Cardiac septum (tissue), 1 donor: Measurements from ENCODE around the gene NRG2. TPM values are rescaled to one million over a fixed set of nuclear protein-coding genes. Genes with fewer than 3 reads are reported as not detected.

ENCODE experiments used
- DNase-seq: peaks from one replicate; pipeline ENCODE4 v3.0.0-alpha.2; 2020; ENCODE audit warnings: low spot score
- intact Hi-C: fragments of 100-400 bp; cut with DNase I; formaldehyde crosslinking; loops from one replicate; pipeline ENCODE4 v1.14.0; 2022
- total RNA-seq: library from RNA; stranded (reverse); fragmentation: NEBNext Ultra II Directional; extraction: Animal tissue kit (Norgen Biotek cat#: 25700); gene quantifications from one replicate; pipeline ENCODE4 v1.2.1, GENCODE V29; 2021
- donor health status: DM: no; HTN: no; CAD: no.

Gene NRG2
- total RNA-seq, 1 donor from 2014 or later, result 5.1 TPM

DNA sequence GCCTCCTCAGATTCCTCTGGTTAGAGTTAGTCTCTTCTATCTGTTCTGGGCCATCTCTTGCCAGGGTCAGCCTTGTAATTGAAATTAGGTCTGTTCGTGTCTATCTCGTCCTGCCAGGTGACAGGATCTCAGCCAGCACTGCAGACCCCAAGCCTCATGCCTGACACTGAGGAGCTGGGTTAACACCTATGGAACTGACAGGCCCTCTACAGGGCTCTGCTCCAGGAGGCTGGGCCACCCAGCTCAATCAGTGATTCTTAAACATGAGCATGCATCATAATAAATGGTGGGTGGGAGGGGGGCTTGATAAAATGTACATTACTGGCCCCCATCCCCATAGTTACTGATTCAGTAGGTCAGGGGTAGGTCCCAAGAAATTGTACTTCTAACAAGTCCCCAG, 144.1 kb downstream of the NRG2 start:
- no peak for DNase-seq
- intact Hi-C loops, result loop anchor here (5.0 kb wide), 1 partner anchor 53 kb away; no protein-coding TSS in a partner anchor

DNA sequence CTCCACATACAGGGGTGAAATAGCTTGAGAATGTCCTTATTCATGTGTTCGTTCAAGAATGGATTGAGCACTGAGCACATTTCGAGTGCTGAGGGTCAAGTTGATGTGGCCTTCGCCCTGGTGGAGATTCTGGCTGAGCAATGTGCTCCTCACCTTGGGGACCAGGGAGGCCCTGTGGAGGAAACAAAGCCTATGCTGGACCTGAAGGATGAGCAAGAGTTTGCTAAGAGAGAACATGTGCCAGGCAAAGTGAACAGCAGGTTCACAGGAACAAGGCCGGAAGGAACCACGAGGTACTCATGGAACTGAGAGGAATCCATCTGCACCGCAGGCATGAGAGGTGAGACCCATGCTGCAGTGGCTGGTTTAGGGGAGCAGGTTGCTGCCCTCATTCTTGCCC, 145.1 kb downstream of the NRG2 start:
- peak; percentile 67 for DNase-seq
- intact Hi-C loops, result loop anchor here (5.0 kb wide), 1 partner anchor 54 kb away; no protein-coding TSS in a partner anchor

DNA sequence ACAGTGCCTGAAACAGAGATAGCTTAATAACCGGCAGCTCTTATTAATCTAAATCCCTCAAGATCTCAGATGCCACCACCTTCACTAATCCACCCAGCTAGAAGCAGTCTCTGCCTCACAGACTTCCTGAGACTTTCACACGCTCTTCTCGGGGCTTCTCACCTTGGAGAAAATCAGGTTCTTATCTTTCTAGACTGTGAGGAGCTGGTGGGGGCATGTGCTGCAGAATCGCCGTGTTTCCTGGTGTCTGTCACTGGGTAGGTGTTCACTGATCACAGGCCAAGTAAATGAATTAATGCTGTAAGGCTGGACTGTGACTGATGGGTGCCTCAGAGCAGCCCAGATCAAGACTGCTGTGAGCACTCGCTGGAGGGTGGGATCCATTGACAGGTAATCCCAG, 145.8 kb downstream of the NRG2 start:
- DNase-seq, result no peak
- intact Hi-C loops, result loop anchor here (5.0 kb wide), 1 partner anchor 55 kb away; no protein-coding TSS in a partner anchor

DNA sequence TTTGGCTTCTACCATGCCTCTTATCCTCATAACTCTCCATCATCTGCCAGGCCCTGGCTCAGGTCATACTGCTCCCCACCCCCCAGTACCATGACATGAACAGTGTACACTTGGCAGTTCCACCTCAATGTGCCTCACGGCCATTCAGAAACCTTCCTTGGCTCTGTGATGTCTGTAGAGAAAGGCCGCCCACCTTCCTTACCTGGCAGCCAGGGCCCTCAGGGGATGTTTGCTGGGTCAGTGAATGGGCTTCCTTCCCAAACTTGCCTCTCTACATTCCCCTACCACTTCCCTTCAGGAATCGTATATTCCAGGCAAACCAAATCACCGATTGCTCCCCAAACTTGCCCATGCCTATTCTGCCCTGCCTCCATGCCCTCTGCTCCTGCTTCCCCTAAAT, 146.4 kb downstream of the NRG2 start:
- intact Hi-C loops, result loop anchor here (5.0 kb wide), 1 partner anchor 56 kb away; no protein-coding TSS in a partner anchor
- DNase-seq, result no peak

DNA sequence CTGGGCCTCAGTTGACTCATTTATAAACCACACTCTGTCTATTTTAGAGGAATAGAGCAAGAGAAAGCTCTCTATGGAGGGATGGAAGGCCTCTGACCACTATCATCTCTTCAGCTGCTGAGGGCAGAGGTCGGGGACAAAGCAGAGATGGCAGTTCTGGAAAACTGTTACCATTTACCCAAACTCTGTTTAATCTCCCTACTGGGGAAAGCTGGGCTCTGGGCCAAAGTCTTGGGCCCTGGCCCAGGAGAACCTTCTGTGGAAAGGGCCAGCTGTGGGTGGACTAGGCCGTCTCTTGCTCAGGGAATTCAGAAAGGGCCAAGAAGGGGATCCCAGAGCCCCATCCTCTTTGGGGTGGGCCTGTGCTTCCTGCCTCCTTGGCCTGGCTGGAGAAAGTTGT, 147.5 kb downstream of the NRG2 start:
- DNase-seq, result peak; percentile 44
- intact Hi-C loops, result loop anchor here (5.0 kb wide), 1 partner anchor 57 kb away; no protein-coding TSS in a partner anchor

DNA sequence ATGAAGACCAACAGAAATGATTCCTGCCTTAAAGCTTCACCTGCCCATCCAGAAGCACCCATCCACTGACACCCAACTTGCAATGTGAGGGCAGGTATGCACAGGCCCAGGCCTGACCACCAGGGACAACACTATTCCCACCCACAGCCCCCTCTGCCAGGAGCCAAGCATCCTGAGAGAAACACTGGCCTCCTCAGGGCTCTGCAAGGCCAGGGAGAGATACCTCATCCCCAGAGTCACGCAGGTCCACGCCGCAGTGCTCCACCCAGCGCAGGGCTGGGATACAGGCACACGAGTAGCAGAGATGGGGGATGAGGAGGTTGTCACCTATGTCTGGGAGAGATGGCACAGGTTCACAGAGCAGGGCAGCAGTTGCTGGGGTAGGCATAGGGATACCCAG, 148.1 kb downstream of the NRG2 start:
- intact Hi-C loops, result loop anchor here (5.0 kb wide), 1 partner anchor 57 kb away; no protein-coding TSS in a partner anchor
- DNase-seq, result no peak

DNA sequence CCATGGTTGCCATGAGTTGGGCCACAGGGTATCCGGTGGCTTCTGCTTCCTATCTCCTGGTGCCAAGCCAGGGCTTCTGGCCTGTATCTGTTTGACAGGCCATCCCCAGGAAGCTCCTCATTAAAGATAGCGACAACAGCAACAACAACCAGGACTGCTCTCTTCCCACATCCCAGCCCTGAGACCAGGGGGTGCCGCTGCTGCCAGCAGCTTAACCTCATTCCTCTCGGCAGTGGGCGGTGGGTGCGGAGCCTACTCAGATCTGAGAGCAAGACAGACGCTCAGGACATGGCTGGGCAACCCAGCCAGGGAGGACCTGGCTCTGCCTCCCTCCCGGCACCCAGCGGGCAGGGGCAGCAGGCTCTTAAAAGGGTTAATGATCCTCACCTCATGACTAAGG, 149.2 kb downstream of the NRG2 start:
- DNase-seq, result no peak
- intact Hi-C loops, result loop anchor here (5.0 kb wide), 1 partner anchor 148 kb away; the partner anchor contains the start of gene NRG2

DNA sequence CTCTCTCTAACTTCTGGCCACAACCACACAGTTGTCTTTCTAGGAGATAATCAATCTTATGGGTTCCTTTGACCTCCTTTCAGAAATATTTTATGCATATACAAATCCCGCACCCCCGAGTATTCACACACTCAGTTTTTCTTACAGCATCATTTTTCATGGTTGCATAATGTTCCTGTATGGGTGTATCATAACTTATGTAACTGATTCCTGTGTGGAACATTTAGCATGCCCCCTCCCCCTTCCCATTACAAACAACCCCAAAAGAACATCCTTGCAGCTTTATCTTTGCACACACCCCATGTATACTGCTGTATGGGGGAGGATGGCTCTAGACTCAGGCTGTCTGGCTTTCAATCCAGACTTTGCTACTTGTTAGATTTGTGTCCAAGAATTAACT, 153.7 kb downstream of the NRG2 start:
- intact Hi-C loops, result no loop called here
- no peak for DNase-seq

DNA sequence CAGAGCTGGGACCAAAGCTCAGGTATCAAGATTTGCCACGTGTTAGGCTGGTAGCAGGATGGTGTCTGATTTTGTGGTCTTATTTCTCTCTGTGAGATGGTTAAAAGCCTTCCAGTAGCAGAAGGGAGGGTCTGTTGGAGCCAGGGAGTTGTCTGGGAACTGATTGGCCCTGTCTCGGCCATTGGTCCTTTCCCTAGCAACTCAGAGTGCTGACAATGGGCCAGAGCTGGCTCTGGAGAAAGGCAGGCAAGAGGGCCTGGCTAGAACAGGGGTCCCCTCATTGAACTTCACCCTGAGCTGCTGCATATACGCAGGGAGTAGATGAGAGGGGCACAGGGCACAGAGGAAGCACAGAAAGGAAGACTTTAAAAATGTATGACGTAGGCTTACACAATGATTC, 154.7 kb downstream of the NRG2 start:
- DNase-seq, result no peak
- intact Hi-C loops, result no loop called here

DNA sequence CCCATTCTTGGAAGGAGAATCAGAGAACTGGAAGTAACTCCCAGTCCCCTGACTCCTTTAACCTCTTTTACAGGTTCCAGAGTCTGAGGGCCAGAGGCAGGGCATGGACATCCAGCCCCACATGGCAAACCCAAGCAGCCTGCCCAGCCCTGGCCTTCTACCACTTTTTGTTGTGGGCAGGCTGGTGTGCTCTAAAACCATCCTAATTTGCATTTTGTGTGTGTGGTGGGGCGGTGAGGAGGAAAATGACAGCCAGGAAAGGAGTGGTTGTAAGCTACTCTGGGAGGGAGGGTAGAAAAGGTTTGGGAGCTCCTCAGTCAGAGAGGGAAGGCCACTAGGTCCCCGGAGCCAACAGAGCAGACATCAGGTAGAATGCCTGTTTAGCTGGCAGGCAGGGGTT, 156.9 kb downstream of the NRG2 start:
- intact Hi-C loops, result no loop called here
- no peak for DNase-seq

DNA sequence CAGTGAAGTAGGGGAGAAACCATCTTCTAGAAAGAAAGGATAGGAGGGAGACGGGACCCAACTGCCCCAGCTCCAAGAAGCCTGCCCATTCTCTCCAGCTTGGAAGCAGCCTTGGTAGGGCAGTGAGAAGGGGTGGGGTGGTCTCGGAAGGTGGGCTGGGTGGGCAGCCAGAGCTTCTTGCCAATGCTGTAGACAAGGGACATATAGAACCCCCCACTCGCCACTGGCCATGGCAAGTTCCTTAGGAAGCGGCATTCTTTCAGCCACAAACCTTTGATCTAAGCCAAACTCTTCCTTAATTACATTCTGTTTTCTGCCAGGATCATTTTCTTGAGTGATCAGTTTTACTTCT, 157.3 kb downstream of the NRG2 start:
- intact Hi-C loops, result no loop called here

DNA sequence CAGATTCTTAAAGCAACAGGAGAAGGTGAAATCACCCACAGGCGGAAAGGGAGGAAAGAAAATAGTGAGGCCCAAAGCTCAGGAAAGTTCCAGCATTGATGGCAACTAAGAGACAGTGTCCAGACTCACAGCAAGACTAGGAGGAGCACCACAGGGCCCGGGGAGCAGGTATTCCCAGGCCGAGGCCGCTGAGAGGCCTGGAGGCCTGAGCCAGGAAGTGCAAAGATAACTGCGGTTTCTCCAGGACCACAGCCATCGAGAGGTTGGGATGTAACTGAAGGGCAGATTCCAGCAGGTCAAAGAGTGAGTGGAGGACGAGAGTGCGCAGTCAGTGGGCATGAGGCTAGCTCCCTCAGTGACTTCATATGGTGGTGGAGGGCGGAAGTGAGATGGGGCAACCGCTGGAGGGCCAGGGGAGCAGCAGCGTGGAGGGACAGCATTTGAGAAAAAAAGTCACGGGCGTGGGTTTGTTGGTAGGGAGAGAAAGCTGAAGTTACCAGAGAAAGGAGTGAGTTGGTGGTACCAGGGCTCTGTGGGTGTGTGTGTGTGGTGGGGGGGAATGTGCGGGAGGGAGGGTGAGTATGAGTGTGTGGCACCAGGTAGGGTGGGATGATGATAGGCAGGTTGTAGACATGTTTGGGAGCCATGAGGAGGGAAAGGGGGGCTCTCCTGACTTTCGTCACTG, 157.8 kb downstream of the NRG2 start:
- intact Hi-C loops, result no loop called here
- DNase-seq, result no peak

More for the DNA sequence above, 157.3 kb downstream of the NRG2 start:
- DNase-seq, result no peak

DNA sequence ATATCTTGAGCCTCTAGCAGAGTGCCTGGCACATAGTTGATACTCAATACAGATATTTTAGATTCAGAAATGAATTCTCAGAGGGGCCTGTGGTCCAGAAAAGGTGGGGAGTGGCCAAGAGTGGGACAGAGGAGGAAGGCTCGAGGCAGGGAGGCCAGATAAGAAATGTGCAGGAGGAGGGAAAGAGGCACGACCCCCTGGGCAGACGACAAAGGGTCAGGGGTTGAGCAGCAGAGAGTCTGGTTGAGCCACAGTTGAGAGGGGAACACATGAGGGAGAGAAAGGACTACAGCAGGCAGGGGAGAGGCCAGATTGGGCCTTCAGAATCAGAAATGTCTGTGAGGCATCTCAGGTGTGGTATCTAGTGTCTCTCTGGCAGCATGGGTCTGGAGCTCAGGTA, 158.4 kb downstream of the NRG2 start:
- intact Hi-C loops, result loop anchor here (5.0 kb wide), 1 partner anchor 83 kb away; no protein-coding TSS in a partner anchor
- no peak for DNase-seq

DNA sequence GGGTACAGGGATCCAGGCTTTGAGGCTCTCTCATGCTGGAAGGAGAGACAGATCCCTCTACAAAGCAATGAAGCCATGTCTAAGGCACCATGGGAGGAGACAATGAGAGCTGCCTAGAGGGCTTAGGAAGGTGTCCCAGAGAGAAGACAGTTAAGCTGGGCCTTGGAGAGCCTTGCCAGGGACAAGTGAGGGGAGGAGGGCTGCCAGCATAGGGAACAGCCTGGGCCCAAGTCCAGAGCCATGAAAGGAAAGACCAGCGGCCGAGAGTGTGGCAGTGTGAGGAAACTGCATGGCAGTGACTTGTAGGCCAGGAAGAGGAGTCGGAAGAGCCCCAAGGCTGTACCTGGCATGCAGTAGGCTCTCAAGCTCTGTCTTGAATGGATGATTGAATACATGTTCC, 159.0 kb downstream of the NRG2 start:
- intact Hi-C loops, result loop anchor here (5.0 kb wide), 1 partner anchor 83 kb away; no protein-coding TSS in a partner anchor

DNA sequence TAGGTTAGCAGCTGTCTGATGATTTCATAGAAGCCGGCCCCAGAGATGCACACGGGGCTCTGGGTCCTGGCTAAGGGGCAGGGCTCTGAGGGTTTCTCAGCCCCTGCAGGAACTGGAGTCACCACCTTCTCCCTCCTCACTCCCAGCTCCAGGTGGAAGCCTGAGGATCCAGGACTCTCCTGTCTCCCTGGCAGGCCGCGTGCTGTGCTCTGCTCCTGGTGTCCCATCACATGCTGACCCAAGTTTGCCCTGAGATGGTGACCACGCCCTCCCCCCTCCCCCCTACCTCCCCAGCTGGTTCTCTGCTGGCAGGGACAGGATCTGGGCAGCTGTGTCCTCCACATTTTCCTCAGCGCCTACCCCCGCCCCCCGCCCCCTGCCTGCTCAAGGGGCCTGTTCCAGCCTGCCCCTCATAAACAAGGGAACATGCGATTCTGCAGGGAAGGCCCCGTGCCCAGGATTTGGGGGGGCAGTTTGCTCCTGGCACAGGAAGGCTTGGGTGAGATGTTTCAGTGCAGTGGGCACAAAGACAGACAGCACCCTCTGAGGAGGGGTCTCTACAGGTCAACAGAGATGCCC, 160.0 kb downstream of the NRG2 start:
- intact Hi-C loops, result loop anchor here (5.0 kb wide), 1 partner anchor 84 kb away; no protein-coding TSS in a partner anchor
- no peak for DNase-seq

More for the DNA sequence above, 159.0 kb downstream of the NRG2 start:
- peak; percentile 81 for DNase-seq

DNA sequence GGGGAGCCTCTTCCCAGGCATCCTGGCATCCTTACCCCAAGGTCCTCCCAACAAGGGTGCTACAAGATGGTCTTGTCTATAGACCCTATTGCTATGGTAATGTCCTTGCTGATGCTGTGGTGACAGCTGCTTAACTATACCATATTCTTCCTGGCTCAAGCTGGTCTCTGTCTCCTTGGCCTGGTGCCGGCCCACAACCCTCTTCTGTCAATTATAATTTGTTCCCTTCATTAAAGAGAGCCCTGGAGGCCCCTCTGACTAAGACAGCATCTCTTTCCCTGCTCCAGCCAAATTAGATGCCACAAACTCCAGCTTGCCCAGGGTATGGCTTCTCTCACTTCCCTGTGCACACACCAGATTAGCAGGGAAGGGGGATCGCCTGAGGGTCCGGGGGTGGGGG, 160.8 kb downstream of the NRG2 start:
- intact Hi-C loops, result loop anchor here (5.0 kb wide), 1 partner anchor 85 kb away; no protein-coding TSS in a partner anchor
- no peak for DNase-seq

DNA sequence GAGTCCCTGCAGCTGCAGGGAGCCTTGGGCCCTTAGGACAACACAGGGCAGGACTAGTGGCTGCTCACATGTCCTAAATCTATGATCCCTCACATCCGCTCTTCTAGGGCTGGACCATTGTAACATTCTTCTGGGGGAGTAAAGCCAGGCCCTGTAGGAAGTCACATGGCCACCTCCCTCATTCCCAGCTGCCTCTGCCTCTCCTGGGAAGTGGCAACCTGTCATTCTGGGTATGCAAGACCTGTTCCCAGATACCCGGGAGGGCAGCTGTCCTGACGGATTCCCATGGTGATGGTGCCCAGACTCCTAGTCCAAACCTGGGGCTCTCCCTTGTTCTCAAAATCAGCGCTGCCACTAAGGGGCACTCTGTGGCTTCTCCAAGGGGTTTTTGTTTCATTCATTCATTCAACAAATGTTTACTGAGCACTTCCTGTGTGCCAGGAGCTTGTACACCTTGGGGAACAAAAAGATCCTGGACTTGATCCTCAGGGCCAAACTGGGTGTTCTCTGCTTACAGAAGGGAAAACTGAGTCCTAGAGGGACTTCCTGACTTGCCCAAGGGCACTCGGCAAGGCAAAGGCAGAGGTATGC, 161.9 kb downstream of the NRG2 start:
- intact Hi-C loops, result loop anchor here (5.0 kb wide), 1 partner anchor 86 kb away; no protein-coding TSS in a partner anchor
- no peak for DNase-seq

DNA sequence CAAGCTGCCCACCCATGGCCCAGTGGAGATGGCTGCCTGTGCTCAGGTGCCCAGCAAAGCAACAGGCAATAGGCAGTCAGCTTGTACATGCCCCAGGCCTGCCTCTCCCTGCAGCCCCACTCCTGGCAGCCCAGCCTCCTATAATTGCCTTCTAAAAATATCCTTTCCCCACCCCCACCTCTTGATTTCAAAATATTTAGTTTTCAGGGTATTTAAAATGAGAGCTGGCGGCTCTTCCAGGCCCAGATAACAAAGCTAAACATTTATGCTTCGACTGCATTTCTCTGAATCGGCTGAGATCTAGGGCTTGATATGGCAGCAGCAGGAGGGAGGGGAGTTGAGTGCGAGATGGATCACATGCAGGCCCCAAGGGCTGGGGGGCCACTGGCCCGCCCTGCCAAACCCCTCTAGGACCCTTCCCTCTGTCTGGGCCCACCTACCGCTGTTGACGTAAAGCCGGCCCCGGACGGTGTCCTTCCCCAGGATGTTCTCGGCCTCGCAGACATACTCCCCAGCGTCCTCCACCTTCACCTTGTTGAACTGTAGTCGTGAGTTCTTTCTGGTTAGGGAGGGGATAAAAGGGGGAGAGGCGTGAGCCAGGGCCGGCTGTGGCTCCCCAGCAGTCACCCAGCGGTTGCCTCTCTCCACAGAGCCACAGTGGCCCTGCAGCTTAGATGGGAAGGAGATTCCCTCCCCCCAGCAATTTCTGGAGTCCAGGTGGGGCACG, 162.5 kb downstream of the NRG2 start:
- intact Hi-C loops, result loop anchor here (5.0 kb wide), 1 partner anchor 87 kb away; no protein-coding TSS in a partner anchor
- DNase-seq, result no peak

DNA sequence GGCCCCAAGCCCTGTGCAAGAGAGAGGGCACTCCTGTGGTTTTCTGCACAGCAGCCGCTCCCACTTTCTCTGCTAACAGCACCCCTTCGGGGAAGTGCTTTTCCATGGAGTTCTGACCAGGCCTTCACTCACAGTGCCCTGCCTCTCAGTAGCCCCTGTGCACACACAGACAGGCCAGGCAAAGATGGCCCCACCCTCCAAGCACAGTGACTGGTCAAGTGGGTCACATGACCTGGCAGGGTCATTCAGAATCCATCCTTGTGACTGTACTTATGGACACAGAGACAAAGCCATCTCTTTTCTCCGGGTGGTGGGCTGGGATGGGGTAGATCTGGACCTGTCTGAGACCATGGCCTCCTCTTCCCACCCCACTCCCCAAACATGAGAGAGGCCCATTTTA, 165.0 kb downstream of the NRG2 start:
- DNase-seq, result no peak
- intact Hi-C loops, result no loop called here

DNA sequence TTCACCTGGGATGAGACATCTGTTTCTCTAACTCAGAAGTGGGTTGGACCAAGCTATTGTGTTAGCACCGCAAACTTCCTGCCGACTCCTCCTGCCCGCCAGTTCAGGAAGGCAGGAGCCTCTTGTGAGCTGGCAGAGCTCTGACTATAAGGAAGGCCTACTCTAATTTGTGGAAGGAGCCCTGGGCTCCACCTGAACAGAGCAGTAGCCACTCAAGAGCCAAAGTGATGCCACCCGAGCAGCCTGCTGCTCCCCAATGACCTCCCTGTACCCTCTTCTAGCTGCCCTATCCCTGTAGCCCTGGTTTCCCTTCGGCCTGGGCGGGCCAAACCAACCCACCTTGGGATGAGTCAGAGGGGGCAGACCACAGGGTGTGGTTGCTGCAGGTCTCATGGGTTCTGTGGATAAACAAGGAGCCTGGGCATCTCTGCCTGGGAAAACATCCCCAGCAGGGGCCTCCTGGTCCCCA, 165.9 kb downstream of the NRG2 start:
- intact Hi-C loops, result no loop called here
- no peak for DNase-seq
